ENCODE data around the gene CTNNBIP1.

DNA sequence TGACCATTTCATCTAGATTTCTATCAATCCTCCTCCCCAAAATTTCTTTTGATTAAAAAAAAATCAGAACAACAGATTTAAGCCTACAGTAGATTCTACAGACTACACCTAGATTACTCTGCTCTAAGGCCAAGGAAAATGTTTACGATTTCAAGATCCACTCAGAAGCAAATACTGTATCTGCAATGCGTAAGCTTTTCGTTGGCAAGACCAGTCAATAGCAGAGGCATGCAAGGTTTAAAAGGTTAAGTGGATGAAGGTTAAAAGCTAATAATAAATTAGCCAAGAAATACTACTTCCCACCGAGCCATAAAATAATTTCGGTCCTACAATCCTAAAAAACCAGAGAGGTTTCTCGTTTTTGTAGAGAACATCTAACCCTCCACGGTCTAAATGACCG lies 87.6 kb downstream of the CTNNBIP1 start:
- TF ChIP-seq POLR2A (IDR thresholded peaks at IDR 0.05; ENCODE audit: extremely low read depth, insufficient read length): no peak
- TF ChIP-seq, protein P1, sequence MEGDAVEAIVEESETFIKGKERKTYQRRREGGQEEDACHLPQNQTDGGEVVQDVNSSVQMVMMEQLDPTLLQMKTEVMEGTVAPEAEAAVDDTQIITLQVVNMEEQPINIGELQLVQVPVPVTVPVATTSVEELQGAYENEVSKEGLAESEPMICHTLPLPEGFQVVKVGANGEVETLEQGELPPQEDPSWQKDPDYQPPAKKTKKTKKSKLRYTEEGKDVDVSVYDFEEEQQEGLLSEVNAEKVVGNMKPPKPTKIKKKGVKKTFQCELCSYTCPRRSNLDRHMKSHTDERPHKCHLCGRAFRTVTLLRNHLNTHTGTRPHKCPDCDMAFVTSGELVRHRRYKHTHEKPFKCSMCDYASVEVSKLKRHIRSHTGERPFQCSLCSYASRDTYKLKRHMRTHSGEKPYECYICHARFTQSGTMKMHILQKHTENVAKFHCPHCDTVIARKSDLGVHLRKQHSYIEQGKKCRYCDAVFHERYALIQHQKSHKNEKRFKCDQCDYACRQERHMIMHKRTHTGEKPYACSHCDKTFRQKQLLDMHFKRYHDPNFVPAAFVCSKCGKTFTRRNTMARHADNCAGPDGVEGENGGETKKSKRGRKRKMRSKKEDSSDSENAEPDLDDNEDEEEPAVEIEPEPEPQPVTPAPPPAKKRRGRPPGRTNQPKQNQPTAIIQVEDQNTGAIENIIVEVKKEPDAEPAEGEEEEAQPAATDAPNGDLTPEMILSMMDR (IDR thresholded peaks at IDR 0.05; ENCODE audit: low read depth, low read length): no peak

All from NB4 (cell line).